Spleen (tissue), 11 donors: ENCODE data around the gene VPS35L. TPM values are rescaled to one million over a fixed set of nuclear protein-coding genes. Genes with fewer than 3 reads are reported as not detected.

Source experiments
- DNase-seq: peaks from one replicate; pipeline ENCODE4 v3.0.0-alpha.2; 2020
- H3K27ac ChIP-seq, 8 donors: fragments of 200-600 bp; sonication (generic) in 7 of 8; 1 replicate in 4 of 8; 2 replicates in 4 of 8; pipeline versions ENCODE4 v1.5.0 to v1.8.0; 2016 to 2021; ENCODE audit warnings: inconsistent platforms in 4 of 8, mild to moderate bottlenecking in 4 of 8, moderate library complexity in 1 of 8
- H3K27me3 ChIP-seq, 7 donors: fragments of 200-600 bp; sonication (generic) in 6 of 7; replicated peaks in 1 of 7; 1 replicate in 4 of 7; 2 replicates in 3 of 7; pipeline versions ENCODE4 v1.5.0 to v1.8.0; 2016 to 2021; ENCODE audit warnings: inconsistent platforms in 3 of 7, mild to moderate bottlenecking in 1 of 7
- H3K36me3 ChIP-seq, 6 donors: fragments of 200-600 bp; sonication (generic) in 5 of 6; 1 replicate in 4 of 6; 2 replicates in 2 of 6; pipeline versions ENCODE4 v1.5.0 to v1.8.0; 2016 to 2021; ENCODE audit warnings: inconsistent platforms in 2 of 6
- H3K4me1 ChIP-seq, 6 donors: fragments of 200-600 bp; sonication (generic) in 5 of 6; 1 replicate in 3 of 6; 2 replicates in 3 of 6; pipeline versions ENCODE4 v1.5.0 to v1.8.0; 2016 to 2021; ENCODE audit warnings: inconsistent platforms in 3 of 6
- H3K4me3 ChIP-seq, 8 donors: fragments of 200-600 bp; sonication (generic) in 7 of 8; 1 replicate in 4 of 8; 2 replicates in 4 of 8; pipeline versions ENCODE4 v1.5.0 to v1.8.0; 2016 to 2021; ENCODE audit warnings: inconsistent platforms in 4 of 8, mild to moderate bottlenecking in 4 of 8, moderate library complexity in 2 of 8
- H3K9me3 ChIP-seq, 8 donors: fragments of 200-600 bp; sonication (generic) in 7 of 8; 1 replicate in 4 of 8; 2 replicates in 4 of 8; pipeline versions ENCODE4 v1.5.0 to v1.8.0; 2016 to 2021; ENCODE audit warnings: inconsistent platforms in 4 of 8
- POLR2A ChIP-seq, 3 donors: fragments of 450-650 bp; IDR thresholded peaks; one replicate each; pipeline ENCODE4 v1.5.1; 2017; ENCODE audit warnings: antibody characterized with exemption in 3 of 3, mild to moderate bottlenecking in 1 of 3
- POLR2AphosphoS5 ChIP-seq, 3 donors: sonication (generic); formaldehyde crosslinking; IDR thresholded peaks; one replicate each; pipeline ENCODE4 v1.5.1; 2017; ENCODE audit warnings: antibody characterized with exemption in 3 of 3
- WGBS, 5 donors: extraction: QIAGEN DNeasy Blood & Tissue Kit in 3 of 5; methylation state at CpG; one replicate each; pipeline versions ENCODE4 v1.1.5 to v1.1.7; 2013 to 2018; 5-methylcytosine and 5-hydroxymethylcytosine counted together
- intact Hi-C: fragments of 100-400 bp; cut with DNase I; formaldehyde crosslinking; loops from one replicate; pipeline ENCODE4 v1.15.0; 2023; ENCODE audit warnings: low total_unique reads
- polyA plus RNA-seq, 3 donors: library from polyadenylated mRNA; stranded (reverse); fragments of 200-250 nt; gene quantifications; one replicate each; pipeline ENCODE4 v1.2.1, GENCODE V29; 2013
- total RNA-seq, 7 donors: library from RNA; depleted of rRNA in 3 of 7; stranded (reverse); fragments of >200 nt in 3 of 7; fragmentation: NEBNext Ultra II Directional in 4 of 7; extraction: Animal tissue kit (Norgen Biotek cat#: 25700) in 4 of 7; gene quantifications; one replicate each; pipeline versions ENCODE4 v1.1.0 to v1.2.1, GENCODE V29; 2016 to 2021
- TF ChIP-seq, protein P1 (sequence below), 11 experiments: fragments of 200-600 bp in 7 of 11; fragments of 450-650 bp in 4 of 11; sonication (generic) in 4 of 11; IDR thresholded peaks in 8 of 11; conservative IDR thresholded peaks in 3 of 11; 1 replicate in 7 of 11; 2 replicates in 4 of 11; pipeline versions ENCODE4 v1.4.0 to v1.8.0; 2016 to 2021; ENCODE audit warnings: antibody characterized with exemption in 11 of 11, inconsistent platforms in 4 of 11, mild to moderate bottlenecking in 1 of 11
- donor health status: healthy with polysubstance abuse.
- donor health status: DM: no; HTN: no; CAD: no; lungs with moderate emphysema.
- donor health status: DM: no; HTN: no; CAD: no.
- donor health status: Bipolar disorder and iron deficiency.
- donor health status: healthy.
- donor health status: DM: no; HTN: no; CAD: no.
- donor health status: DM: yes; HTN: yes; CAD: no.

VPS35L gene
- total and polyA plus RNA-seq, 10 donors, result 22.9 to 76.1 (median 58.0) TPM

DNA sequence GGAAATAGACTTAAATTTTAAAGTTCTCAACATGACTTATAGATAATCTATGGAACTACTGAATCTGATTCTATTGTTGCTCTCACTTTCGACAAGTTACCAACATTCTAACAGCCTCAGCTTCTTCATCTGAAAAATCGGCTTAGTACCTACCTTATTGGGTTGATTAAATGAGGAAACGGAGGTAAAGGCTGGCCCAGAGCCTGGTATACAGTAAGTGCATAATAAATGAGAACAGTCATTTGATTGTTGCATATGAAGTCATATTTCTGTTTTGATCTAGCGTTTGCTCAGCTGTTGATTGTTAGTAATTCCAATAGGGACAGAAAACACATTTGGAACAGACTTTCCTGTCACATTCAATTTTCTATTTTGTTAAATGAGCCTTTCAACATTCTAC is 4.6 kb downstream of the VPS35L start:
- no peak for DNase-seq
- Histone ChIP-seq H3K9me3 (peaks cover 0 to 13% (median 5%) of the 10 kb centered on the region in 8 donors), H3K27ac (no peak overlapping the region), H3K4me3 (no peak overlapping the region), H3K27me3 (no peaks in the 10 kb centered on the region), H3K36me3 (peaks cover 0 to 13% (median 7%) of the 10 kb centered on the region in 6 donors), H3K4me1 (peaks cover 0 to 29% (median 12%) of the 10 kb centered on the region in 6 donors)
- WGBS, 5 donors, result 90 to 96% (median 95%) methylated on average over 4 of the region's 4 CpGs
- TF ChIP-seq POLR2AphosphoS5 (IDR thresholded peaks at IDR 0.05) (no peak), POLR2A (IDR thresholded peaks at IDR 0.05) (no peak)
- TF ChIP-seq, protein P1, sequence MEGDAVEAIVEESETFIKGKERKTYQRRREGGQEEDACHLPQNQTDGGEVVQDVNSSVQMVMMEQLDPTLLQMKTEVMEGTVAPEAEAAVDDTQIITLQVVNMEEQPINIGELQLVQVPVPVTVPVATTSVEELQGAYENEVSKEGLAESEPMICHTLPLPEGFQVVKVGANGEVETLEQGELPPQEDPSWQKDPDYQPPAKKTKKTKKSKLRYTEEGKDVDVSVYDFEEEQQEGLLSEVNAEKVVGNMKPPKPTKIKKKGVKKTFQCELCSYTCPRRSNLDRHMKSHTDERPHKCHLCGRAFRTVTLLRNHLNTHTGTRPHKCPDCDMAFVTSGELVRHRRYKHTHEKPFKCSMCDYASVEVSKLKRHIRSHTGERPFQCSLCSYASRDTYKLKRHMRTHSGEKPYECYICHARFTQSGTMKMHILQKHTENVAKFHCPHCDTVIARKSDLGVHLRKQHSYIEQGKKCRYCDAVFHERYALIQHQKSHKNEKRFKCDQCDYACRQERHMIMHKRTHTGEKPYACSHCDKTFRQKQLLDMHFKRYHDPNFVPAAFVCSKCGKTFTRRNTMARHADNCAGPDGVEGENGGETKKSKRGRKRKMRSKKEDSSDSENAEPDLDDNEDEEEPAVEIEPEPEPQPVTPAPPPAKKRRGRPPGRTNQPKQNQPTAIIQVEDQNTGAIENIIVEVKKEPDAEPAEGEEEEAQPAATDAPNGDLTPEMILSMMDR (IDR thresholded peaks at IDR 0.05 in 8 of 11, conservative IDR thresholded peaks at IDR 0.05 in 3 of 11), result no peak
- intact Hi-C loops, result loop anchor here (5.0 kb wide), 1 partner anchor 327 kb away; no protein-coding TSS in a partner anchor

- TF ChIP-seq POLR2AphosphoS5 (IDR thresholded peaks at IDR 0.05) (no peak), POLR2A (IDR thresholded peaks at IDR 0.05) (no peak)
- TF ChIP-seq, protein P1 (IDR thresholded peaks at IDR 0.05 in 8 of 11, conservative IDR thresholded peaks at IDR 0.05 in 3 of 11), result no peak
- no peak overlapping the region for H3K27ac ChIP-seq
- intact Hi-C loops, result loop anchor here (5.0 kb wide), 1 partner anchor 324 kb away; no protein-coding TSS in a partner anchor
- H3K4me3 ChIP-seq, result no peak overlapping the region
- H3K36me3 ChIP-seq, result peaks cover 0 to 46% (median 35%) of the 10 kb centered on the region in 6 donors
- H3K9me3 ChIP-seq, result peaks cover 0 to 13% (median 5%) of the 10 kb centered on the region in 8 donors
- no peaks in the 10 kb centered on the region for H3K27me3 ChIP-seq
- 86 to 98% (median 98%) methylated on average over 4 of the region's 4 CpGs for WGBS, 5 donors
- no peak for DNase-seq
- H3K4me1 ChIP-seq, result peaks cover 0 to 8% (median 1%) of the 10 kb centered on the region in 6 donors
Observed at GRCh38 chr16:19563377-19563776, 7.9 kb downstream of the VPS35L start.

- no peak for DNase-seq
- peaks cover 0 to 75% (median 59%) of the 10 kb centered on the region in 6 donors for H3K36me3 ChIP-seq
- peaks cover 0 to 13% (median 5%) of the 10 kb centered on the region in 8 donors for H3K9me3 ChIP-seq
- intact Hi-C loops, result no loop called here
- TF ChIP-seq, protein P1 (IDR thresholded peaks at IDR 0.05 in 8 of 11, conservative IDR thresholded peaks at IDR 0.05 in 3 of 11), result no peak
- TF ChIP-seq POLR2A (IDR thresholded peaks at IDR 0.05) (no peak), POLR2AphosphoS5 (IDR thresholded peaks at IDR 0.05) (no peak)
- no peak overlapping the region for H3K4me3 ChIP-seq
- H3K4me1 ChIP-seq, result no peaks in the 10 kb centered on the region
- H3K27me3 ChIP-seq, result no peaks in the 10 kb centered on the region
- no peak overlapping the region for H3K27ac ChIP-seq
- 89 to 99% (median 95%) methylated on average over 3 of the region's 3 CpGs for WGBS, 5 donors
Observed at GRCh38 chr16:19566362-19566761, 10.9 kb downstream of the VPS35L start.

DNA sequence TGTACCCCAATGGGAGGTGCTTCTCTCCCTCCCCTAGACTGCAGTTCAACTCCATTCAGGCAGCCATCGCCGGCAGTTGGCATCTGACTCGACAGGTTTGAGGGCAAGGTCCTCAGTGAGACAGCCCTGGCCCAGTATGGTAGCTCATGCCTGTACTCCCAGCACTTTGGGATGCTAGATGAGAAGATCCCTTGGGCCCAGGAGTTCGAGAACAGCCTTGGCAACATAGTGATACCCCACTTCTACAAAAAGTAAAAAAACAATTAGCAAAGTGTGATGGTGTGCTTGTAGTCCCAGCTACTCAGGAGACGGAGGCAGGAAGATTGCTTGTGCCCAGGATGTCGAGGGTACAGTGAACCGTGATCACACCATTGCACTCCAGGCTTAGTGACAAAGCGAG is 12.1 kb downstream of the VPS35L start:
- Histone ChIP-seq H3K9me3 (peaks cover 0 to 12% (median 5%) of the 10 kb centered on the region in 8 donors), H3K27ac (no peak overlapping the region), H3K4me3 (no peak overlapping the region), H3K27me3 (no peaks in the 10 kb centered on the region), H3K4me1 (no peaks in the 10 kb centered on the region), H3K36me3 (peaks cover 0 to 87% (median 66%) of the 10 kb centered on the region in 6 donors)
- intact Hi-C loops, result no loop called here
- WGBS, 5 donors, result 92 to 97% (median 93%) methylated on average over 8 of the region's 8 CpGs
- no peak for TF ChIP-seq POLR2AphosphoS5 (IDR thresholded peaks at IDR 0.05)
- TF ChIP-seq, protein P1 (IDR thresholded peaks at IDR 0.05 in 8 of 11, conservative IDR thresholded peaks at IDR 0.05 in 3 of 11), result no peak
- no peak for TF ChIP-seq POLR2A (IDR thresholded peaks at IDR 0.05)
- no peak for DNase-seq
